GM21515 (cell line): ENCODE data around the gene FRYL.
A peak's percentile ranks its signal among the peaks of the same experiment; 100 is the strongest.
"Not testable (repeated sequence)": the region's sequence is repeated elsewhere in the genome, so short reads cannot be mapped to it uniquely, and the experiment has no call there.

Experiments used
- ATAC-seq: cut with Tn5 transposase; IDR thresholded peaks from one replicate; pipeline ENCODE4 v1.9.1; 2021; ENCODE audit not compliant: unreplicated experiment

FRYL gene

DNA sequence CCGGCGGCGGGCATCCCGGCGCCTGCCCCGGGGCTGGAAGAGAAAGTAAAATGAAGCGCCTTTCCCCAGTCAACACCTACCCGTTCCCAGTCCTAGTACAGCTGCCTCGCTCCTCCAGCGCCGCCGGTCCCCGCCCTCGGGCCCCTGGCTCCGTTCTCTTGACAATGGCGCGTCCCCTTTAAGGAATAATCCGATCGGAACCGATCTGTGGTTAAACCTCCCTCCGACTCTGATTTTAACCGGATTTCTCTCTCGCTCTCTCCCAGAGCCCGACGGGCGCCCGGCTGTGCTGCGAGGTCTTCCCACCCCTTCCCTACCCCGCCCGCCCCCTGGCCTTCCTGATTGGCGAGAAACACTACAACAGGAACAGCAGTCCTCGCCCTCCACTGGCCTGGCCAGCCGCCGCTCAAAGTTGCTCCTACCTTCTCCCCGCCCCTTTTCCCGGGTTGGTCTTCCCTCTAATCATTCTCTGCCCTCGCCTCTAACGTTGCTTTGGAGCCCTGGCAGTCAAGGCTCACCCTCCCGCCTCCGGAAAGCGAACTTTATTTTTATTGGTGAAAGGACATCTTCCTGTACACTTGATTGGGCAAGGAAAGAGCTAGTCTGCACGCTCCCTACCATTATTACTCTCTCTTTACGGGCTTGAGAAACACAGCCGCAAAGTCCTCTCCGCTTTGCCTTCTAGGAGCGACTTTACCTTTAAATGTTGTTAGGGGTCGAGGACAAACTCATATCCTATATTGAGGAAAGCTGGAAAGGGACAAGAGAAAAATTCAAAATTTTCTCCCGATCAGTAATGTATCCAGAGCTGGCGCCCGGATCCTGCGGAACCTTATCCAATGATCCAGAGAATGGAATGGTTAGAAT, at the start of gene FRYL:
Gene FRYL (minus strand): TSS at position 282 of the 867 bp plus-strand sequence. CDS start 145,869 bp downstream, outside the sequence.
- peak; percentile 87 for ATAC-seq

DNA sequence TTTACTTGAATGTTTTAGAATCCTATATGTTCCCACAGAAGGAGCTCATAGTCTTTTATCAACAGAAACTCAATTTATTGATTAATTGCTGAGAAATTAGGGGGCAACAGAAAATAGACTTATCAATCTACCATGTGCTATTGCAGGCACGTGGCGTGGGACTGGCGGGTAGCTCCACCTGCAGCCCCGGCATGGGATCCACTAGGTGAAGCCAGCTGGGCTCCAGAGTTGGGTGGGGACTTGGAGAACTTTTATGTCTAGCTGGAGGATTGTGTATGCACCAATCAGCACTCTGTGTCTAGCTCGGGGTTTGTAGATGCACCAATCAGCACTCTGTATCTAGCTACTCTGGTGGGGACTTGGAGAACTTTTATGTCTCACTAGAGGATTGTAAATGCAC, 47.5 kb upstream of the FRYL start:
- ATAC-seq, result no peak

- ATAC-seq, result not testable (repeated sequence)
Observed at GRCh38 chr4:48821431-48821830, 41.4 kb upstream of the FRYL start.

DNA sequence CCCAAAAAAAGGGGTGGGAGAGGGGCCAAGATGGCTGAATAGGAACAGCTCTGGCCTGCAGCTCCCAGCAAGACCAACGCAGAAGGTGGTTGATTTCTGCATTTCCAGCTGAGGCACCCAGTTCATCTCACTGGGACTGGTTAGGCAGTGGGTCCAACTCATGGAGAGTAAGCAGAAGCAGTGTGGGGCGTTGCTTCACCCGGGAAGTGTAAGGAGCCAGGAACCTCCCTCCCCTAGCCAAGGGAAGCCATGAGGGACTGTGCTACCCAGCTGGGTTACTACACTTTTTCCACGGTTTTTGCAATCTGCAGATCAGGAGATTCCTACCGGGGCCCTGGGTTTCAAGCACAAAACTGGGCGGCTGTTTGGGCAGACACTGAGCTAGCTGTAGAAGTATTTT, 36.9 kb upstream of the FRYL start:
- no peak for ATAC-seq

DNA sequence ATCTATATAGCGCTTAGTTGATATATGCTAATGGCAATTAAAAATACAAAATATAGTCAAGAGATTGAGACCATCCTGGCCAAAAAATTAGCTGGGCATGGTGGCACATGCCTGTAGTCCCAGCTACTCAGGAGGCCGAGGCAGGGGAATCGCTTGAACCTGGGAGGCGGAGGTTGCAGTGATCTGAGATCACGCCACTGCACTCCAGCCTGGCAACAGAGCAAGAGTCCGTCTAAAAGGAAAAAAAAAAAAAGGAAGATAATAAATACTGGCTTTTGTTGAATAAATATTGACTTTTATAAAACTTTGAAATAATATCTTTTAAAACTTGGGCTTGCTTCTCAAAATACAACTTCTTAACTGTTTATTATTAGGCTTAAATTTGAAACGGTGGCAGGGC, 36.2 kb upstream of the FRYL start:
- ATAC-seq, result not testable (repeated sequence)

GRCh38 chr4:48815483-48815882, 35.4 kb upstream of the FRYL start:
- peak; percentile 42 for ATAC-seq

GRCh38 chr4:48813964-48814363, 33.9 kb upstream of the FRYL start:
- ATAC-seq, result peak; percentile 68

- ATAC-seq, result no peak
Observed at GRCh38 chr4:48812866-48813265, 32.8 kb upstream of the FRYL start.

DNA sequence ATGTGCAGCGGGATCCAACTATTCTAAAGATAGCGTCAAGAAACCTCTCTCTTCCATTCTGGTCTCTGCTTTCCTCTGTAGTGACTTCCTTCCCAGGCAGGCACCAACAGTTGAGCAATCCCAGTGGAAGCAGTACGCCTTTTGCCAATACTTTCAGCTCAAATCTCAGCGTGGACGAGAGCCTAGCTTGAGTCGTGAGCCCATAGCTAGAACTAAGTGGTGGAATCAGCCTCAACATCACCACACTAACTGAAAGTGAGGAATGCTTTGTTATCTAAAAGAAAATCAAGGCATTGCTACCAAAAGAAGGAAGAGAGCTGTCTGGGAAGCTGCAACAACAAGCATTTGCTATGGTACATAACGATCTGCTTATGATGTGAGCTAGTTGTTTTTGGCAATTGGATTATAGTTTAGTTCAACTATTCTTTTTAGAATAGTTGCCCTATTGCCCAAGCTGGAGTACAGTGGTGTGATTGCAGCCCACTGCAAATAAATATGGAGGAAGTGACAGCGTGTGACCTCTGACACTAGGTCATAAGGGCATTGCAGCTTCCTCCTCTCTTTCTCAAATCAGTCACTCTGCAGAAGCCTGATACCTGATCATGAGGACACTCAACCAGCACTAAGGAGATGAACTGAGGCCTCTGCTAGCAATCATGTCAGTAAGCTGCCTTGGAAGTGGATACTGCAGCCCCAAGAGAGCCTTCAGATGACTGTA, 24.7 kb upstream of the FRYL start:
- ATAC-seq, result no peak

DNA sequence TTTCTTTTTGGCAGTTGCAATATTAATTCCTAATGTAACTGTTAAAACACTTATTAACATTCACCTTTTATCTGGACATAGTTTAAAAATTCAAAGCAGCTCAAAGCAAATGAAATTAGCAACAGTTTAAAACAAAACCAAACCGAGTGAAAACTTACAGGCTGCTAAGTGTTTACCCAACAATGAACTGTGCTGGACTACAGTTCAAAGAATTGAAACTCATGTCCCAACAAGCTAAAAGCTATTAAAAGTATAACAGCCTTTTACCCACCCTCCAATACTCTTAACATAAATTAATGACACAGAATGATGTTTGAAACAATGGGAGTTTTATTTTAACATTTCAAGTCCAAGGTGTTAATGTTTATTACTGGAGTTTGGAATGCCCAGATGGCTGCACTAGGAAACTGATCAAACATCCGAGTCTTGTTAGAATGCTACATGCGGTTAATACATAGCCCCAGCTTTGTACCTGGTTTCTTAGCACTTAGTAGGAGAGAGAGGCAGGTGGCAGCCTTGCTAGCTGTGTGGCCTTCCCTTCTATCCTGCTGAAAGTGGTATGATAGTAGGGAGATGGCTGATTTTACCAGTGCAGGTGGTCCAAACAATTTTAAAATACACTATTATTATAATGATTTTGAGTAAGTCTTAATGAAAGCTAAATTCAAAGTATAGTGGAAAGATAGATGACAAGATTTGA, 21.1 kb upstream of the FRYL start:
- no peak for ATAC-seq

DNA sequence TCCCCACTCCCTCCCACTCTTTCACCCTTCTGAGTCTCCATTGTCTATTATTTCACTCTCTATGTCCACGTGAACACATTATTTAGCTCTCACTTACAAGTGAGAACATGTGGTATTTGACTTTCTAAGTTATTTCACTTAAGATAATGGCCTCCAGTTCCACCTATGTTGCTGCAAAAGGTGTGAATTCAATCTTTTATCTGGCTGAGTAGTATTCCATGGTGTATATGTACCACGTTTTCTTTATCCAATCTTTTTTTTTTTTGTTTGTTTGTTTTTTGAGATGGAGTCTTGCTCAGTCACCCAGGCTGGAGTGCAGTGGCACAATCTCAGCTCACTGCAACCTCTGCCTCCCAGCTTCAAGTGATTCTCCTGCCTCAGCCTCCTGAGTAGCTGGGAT, 20.1 kb upstream of the FRYL start:
- ATAC-seq, result not testable (repeated sequence)

- ATAC-seq, result no peak
Observed at GRCh38 chr4:48799157-48799556, 19.1 kb upstream of the FRYL start.

- ATAC-seq, result no peak
Observed at GRCh38 chr4:48798117-48798516, 18.0 kb upstream of the FRYL start.

GRCh38 chr4:48796927-48797679, 17.0 kb upstream of the FRYL start:
- ATAC-seq, result no peak

GRCh38 chr4:48796191-48796926, 16.3 kb upstream of the FRYL start:
- ATAC-seq, result no peak

DNA sequence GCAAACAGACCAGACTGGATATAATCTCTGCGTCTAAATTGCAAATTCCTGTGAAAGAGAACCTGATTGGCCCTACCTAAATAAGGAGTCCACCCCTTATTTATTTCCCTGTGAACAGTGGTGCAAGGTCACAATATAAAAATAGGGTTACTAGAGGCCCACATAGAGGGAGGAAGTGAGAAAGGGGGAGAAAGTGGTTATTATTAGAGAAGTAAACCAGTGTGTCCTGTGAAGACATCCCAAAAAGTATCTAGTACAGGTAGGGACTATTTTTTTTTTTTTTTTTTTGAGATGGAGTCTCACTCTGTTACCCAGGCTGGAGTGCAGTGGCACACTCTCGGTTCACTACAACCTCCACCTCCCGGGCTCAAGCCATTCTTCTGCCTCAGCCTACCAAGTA, 15.0 kb upstream of the FRYL start:
- no peak for ATAC-seq

- ATAC-seq, result no peak
Observed at GRCh38 chr4:48792348-48793006, 12.4 kb upstream of the FRYL start.

DNA sequence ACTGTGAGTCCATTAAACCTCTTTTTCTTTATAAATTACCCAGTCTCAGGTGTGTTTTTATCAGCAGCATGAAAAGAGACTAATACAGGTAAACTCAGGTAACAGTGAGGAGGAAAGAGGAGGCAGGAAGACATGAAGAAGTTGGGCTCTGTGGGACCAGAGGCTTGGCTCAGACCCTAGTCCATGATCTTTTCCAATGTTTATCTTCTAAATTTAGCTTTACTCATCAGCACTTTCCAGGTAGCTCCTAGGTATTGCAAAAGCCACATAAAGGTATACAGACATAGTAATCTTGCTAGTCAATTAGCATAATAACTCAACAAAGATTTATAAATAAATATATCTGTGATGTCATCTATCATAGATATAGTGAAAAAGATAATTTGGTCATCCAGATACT, 11.2 kb upstream of the FRYL start:
- ATAC-seq, result no peak

DNA sequence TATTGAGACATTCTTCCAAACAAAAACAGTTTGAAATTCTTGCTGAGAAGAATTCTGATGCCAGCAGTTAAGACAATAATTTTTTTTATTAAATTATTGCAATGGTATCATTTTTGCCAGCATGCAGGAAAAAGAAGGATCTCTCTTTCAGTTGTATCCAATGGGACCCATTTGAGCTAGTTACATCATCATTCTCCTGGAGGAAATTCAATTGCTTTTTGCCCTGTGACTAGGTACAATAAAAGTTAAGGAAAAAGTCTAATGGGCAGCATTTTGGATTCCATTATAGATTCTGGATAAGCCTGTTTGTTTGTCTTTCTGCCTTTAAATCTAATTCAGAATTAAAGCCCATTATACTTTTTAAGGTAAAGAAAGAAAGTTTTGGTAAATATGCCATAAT, 10.5 kb upstream of the FRYL start:
- no peak for ATAC-seq

DNA sequence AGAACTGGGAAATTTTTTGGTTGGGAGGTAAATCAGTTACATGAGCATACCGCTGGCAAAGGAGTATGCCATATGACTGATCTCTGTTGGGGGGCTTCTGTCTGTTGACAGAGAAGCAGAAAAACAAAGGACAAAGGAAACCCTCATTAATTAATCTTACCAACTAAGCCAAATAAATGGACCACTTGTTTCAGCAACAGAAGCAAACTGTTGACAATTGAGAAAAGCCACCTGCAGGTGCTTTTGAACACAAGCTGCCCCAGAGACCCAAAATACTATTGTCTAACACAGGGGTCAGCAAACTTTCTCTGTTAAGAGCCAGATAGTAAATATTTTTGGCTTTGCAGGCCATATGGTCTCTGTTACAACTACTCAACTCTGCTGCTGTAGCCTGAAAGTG, 7.0 kb upstream of the FRYL start:
- ATAC-seq, result no peak
